Measurements from ENCODE around the gene SLC43A2.
"Not testable (repeated sequence)": the region's sequence is repeated elsewhere in the genome, so short reads cannot be mapped to it uniquely, and the experiment has no call there.

The SLC43A2 gene

DNA sequence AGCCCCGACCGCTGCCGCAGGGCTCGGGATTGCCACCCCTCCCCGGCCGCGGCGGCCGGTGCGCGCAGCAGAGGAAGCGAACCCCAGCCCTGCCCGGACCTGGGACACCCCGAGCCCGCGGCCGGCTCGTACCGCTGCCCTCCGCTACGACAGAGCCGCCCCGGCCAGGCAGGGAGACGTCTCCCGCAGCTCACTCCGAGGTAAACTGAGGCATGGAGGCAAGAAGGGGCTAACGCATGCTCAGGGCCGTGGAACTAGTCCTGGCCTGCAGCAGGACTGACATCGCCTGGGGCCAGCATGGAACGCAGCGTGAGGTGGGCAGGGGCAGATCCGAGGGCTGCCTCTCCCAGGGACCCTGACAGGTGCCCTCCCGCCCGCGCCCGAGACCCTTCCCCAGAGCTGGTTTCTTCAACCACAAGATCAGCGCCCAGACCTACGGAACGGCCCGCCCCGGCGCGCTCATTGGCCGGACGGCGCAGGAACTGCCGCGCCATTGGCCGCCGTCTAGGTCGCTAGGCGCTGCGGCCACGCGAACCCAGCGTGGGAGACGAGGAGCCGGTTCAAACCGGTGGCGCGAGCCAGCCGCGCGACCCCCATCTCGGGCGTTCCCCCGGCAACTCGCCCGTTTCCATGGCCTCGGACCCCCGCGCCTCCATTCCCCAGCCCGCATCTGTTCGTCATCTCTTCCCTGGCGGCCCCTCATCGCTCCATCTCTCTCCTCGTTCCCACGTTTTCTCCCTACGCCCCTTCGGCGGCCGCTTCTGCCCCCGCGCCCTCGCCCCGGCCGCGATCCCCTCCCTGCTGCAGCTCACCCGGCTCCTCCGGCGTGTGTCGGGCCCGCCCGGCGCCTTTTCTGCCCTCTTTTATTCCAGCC is at the start of gene SLC43A2:
TSS of gene SLC43A2 (minus strand) at position 853 of the 874 bp plus-strand sequence. CDS start 960 bp downstream, outside the sequence.
- peak; percentile 78 for ATAC-seq
- H3K36me3 Mint-ChIP-seq, result peaks cover 40% of the 10 kb centered on the region
- H3K4me1 Mint-ChIP-seq, result peaks cover 55% of the 10 kb centered on the region
- H3K4me3 Mint-ChIP-seq, result peak within 1 kb of the TSS; percentile 89
- H3K27me3 Mint-ChIP-seq, result no peaks in the 10 kb centered on the region
- no peaks in the 10 kb centered on the region for H3K9me3 Mint-ChIP-seq
- peak within 1 kb of the TSS; percentile 98 for H3K27ac Mint-ChIP-seq

DNA sequence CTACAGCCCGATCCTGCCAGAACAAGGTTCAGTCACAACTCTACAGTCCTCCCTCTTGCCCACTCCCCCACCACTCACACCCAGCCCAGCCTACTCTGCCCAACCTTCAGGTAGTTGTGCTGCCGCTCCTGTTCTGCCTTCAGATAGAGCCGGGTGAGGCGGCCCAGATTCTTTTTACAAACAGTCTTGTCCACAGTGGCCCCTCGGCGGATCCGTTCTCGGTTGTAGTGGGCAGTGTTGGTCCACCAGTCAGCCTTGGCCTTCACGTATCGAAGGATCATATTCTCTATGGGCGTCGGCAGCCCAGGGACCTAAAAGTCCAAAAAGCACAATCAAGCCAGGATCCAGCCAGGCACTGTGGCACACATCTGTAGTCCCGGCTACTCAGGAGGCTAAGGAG is 47.8 kb upstream of the SLC43A2 start:
- H3K27ac Mint-ChIP-seq, result no peak overlapping the region
- H3K9me3 Mint-ChIP-seq, result no peaks in the 10 kb centered on the region
- ATAC-seq, result no peak
- no peaks in the 10 kb centered on the region for H3K27me3 Mint-ChIP-seq
- no peak overlapping the region for H3K4me3 Mint-ChIP-seq
- H3K36me3 Mint-ChIP-seq, result peaks cover 79% of the 10 kb centered on the region
- H3K4me1 Mint-ChIP-seq, result no peaks in the 10 kb centered on the region

DNA sequence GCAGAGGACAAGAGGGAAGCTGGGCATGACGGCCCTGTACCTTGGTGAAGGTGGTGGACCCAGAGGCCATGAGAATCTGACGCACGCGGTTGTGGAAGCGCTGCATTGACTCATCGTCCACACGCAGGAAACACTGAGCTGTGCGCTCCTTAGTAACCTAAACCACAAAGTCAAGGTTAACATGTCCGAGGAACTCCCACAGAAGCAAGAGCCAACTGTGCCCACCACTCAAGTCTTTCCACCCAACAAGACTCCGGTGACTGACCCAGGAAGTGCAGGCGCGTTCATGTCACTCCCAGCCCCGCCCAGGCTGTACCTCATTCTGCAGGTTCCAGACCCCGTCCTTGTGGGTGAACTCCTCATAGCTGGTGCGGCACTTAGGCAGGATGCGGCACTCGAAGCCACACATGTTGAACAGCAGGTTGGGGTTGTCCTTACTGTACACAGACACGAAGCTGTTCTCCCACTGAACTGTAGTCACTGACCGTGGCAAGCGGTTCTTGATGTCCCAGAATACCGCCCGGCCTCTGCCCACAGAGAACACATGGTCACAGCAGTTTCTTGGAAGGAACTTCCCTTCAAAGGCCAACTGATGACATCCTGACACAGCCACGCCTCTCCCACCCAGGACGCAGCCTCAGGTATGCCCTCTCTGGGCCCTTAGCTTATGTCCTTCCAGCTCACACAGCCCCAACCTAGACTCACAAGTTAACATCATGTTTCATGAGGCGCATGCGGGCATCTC is 44.6 kb upstream of the SLC43A2 start:
- H3K4me1 Mint-ChIP-seq, result peaks cover 10% of the 10 kb centered on the region
- no peak for ATAC-seq
- H3K27me3 Mint-ChIP-seq, result no peaks in the 10 kb centered on the region
- no peaks in the 10 kb centered on the region for H3K9me3 Mint-ChIP-seq
- H3K27ac Mint-ChIP-seq, result no peak overlapping the region
- peaks cover 78% of the 10 kb centered on the region for H3K36me3 Mint-ChIP-seq
- H3K4me3 Mint-ChIP-seq, result no peak overlapping the region

DNA sequence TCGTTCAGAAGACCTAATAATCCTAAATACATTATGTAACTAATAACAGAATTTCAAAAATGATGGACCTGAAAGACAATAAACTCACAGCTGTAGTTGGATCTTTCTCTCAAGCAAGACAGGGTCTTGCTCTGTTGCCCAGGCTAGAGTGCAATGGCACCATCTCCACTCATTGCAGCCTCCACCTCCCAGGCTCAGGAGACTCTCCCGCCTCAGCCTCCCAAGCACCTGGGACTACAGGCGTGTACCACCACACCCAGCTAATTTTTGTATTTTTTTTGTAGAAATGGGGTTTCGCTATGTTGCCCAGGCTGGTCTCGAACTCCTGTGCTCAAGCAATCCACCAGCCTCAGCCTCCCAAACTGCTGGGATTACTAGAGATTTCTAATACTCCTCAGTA is 35.3 kb upstream of the SLC43A2 start:
- H3K4me1 Mint-ChIP-seq, H3K27ac Mint-ChIP-seq, ATAC-seq, H3K4me3 Mint-ChIP-seq, H3K27me3 Mint-ChIP-seq, H3K9me3 Mint-ChIP-seq: not testable (repeated sequence)
- H3K36me3 Mint-ChIP-seq, result peaks cover 74% of the 10 kb centered on the region

- Mint-ChIP-seq H3K4me1 (no peaks in the 10 kb centered on the region), H3K36me3 (peaks cover 79% of the 10 kb centered on the region), H3K4me3 (no peak overlapping the region), H3K27me3 (no peaks in the 10 kb centered on the region), H3K9me3 (no peaks in the 10 kb centered on the region), H3K27ac (no peak overlapping the region)
- no peak for ATAC-seq
Measured at GRCh38 chr17:1661045-1661444, 32.4 kb upstream of the SLC43A2 start.

DNA sequence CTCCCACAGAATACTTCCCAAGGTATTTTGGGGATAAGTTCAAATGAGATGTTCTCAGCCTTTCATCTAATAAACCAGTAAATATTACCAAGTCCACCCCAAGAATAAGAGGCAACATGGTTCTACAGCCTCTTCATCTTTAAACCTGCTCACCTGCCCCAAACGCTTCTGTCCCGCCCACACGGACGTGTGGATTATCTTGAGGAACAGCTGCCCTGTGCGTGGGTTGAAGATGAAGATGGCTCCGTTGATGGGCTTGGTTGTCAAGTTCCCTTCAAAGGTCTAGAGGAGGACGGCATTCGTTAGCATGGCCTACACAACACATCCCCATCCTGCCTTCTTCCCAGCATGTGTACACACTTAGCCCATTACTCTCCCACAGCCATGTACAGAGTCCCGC is 29.5 kb upstream of the SLC43A2 start:
- peaks cover 77% of the 10 kb centered on the region for H3K36me3 Mint-ChIP-seq
- no peak for ATAC-seq
- H3K27ac Mint-ChIP-seq, result no peak overlapping the region
- H3K4me1 Mint-ChIP-seq, result no peaks in the 10 kb centered on the region
- no peaks in the 10 kb centered on the region for H3K9me3 Mint-ChIP-seq
- no peaks in the 10 kb centered on the region for H3K27me3 Mint-ChIP-seq
- H3K4me3 Mint-ChIP-seq, result no peak overlapping the region

DNA sequence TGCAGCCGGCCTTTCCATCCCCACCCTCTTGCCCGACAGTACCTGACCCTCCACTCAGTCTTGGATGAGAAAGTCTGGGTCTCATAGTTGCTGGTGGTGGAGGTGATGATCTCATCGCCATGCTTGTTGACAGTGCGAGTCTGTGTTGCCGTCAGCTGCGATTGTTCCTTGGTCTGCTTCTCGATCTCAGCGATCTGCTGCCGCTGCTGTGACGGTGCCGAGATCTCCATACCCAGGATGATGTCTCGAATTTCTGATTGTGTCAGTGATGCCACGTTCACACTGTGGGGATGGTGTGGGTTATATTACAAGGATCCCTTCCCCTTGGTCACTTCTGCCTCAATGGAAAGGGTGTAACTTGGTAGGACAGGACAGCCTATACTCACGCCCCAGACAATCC is 25.1 kb upstream of the SLC43A2 start:
- Mint-ChIP-seq H3K9me3 (no peaks in the 10 kb centered on the region), H3K4me1 (peaks cover 22% of the 10 kb centered on the region), H3K4me3 (no peak overlapping the region), H3K36me3 (peaks cover 66% of the 10 kb centered on the region), H3K27me3 (no peaks in the 10 kb centered on the region), H3K27ac (no peak overlapping the region)
- no peak for ATAC-seq

DNA sequence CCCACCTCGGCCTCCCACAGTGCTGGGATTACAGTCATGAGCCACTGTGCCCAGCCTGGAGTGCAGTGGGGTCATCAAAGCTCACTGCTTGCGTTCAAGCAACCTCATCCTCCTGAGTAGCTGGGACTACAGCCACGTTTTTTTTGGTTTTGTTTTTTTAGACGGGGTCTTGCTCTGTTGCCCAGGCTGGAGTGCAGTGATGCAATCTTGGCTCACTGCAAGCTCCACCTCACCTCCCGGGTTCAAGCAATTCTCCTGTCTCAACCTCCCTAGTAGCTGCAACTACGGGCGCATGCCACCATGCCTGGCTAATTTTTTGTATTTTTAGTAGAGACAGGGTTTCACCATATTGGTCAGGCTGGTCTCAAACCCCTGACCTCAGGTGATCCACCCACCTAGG is 24.2 kb upstream of the SLC43A2 start:
- H3K27ac Mint-ChIP-seq, result peak overlapping the region; percentile 49
- H3K4me1 Mint-ChIP-seq, result peaks cover 31% of the 10 kb centered on the region
- H3K36me3 Mint-ChIP-seq, result peaks cover 58% of the 10 kb centered on the region
- ATAC-seq, H3K4me3 Mint-ChIP-seq, H3K27me3 Mint-ChIP-seq, H3K9me3 Mint-ChIP-seq: not testable (repeated sequence)

GRCh38 chr17:1651559-1651844 is 22.9 kb upstream of the SLC43A2 start:
- H3K27ac Mint-ChIP-seq, result no peak overlapping the region
- peaks cover 41% of the 10 kb centered on the region for H3K4me1 Mint-ChIP-seq
- H3K4me3 Mint-ChIP-seq, result no peak overlapping the region
- peaks cover 59% of the 10 kb centered on the region for H3K36me3 Mint-ChIP-seq
- no peaks in the 10 kb centered on the region for H3K9me3 Mint-ChIP-seq
- ATAC-seq, result no peak
- H3K27me3 Mint-ChIP-seq, result no peaks in the 10 kb centered on the region

- H3K36me3 Mint-ChIP-seq, result peaks cover 59% of the 10 kb centered on the region
- ATAC-seq, result no peak
- no peak overlapping the region for H3K4me3 Mint-ChIP-seq
- H3K9me3 Mint-ChIP-seq, result no peaks in the 10 kb centered on the region
- peaks cover 47% of the 10 kb centered on the region for H3K4me1 Mint-ChIP-seq
- H3K27ac Mint-ChIP-seq, result no peak overlapping the region
- no peaks in the 10 kb centered on the region for H3K27me3 Mint-ChIP-seq
Measured at GRCh38 chr17:1650731-1651558, 22.3 kb upstream of the SLC43A2 start.

DNA sequence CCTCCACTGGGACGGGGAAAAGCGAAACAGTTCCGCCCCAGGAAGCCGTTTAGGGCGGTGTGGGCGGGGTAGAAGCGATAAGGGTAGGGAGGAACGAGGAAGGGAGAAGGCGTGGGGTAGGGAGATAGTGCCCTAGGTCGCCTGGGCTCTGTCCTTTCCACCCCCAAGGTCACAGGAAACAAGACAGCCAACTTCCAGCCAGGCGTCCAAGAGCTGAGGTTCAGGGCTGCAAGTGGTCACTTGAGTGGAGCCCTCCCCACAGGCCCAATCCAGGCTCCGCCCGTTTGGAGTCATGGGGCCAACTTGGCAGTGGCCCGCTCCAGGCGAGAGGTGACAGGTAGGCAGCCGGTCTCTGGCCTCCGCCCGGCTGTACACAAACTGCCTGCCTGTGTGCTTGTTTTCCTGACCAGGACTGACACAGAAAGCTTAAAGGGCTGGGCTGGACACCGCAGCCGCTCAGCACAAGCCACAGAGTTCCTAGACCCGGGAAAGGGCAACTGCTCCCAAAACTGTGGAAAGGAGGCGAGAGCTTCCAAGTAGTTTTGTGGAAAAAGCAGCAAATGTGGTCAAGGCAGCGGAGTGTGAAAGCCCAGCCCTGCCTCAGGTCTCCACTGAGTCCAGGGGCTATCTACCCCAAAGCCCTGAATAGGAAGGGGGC is 21.3 kb upstream of the SLC43A2 start, which contains the start of gene RILP:
TSS of gene RILP (minus strand) at position 23 of the 658 bp plus-strand sequence. CDS start 62 bp downstream, outside the sequence.
- Mint-ChIP-seq H3K27me3 (no peaks in the 10 kb centered on the region), H3K4me3 (peak within 1 kb of the TSS; percentile 79), H3K36me3 (peaks cover 53% of the 10 kb centered on the region), H3K4me1 (peaks cover 56% of the 10 kb centered on the region), H3K27ac (peak within 1 kb of the TSS; percentile 75), H3K9me3 (no peaks in the 10 kb centered on the region)
- peak; percentile 20 for ATAC-seq

GRCh38 chr17:1648963-1649843 is 20.6 kb upstream of the SLC43A2 start:
- Mint-ChIP-seq H3K27me3 (no peaks in the 10 kb centered on the region), H3K4me3 (peak overlapping the region; percentile 79), H3K27ac (peak overlapping the region; percentile 75), H3K4me1 (peaks cover 64% of the 10 kb centered on the region), H3K36me3 (peaks cover 49% of the 10 kb centered on the region), H3K9me3 (no peaks in the 10 kb centered on the region)
- ATAC-seq, result peak; percentile 86

- peak overlapping the region; percentile 79 for H3K4me3 Mint-ChIP-seq
- H3K9me3 Mint-ChIP-seq, result no peaks in the 10 kb centered on the region
- peaks cover 69% of the 10 kb centered on the region for H3K4me1 Mint-ChIP-seq
- no peaks in the 10 kb centered on the region for H3K27me3 Mint-ChIP-seq
- peaks cover 42% of the 10 kb centered on the region for H3K36me3 Mint-ChIP-seq
- ATAC-seq, result no peak
- peak overlapping the region; percentile 75 for H3K27ac Mint-ChIP-seq
Measured at GRCh38 chr17:1648173-1648962, 19.7 kb upstream of the SLC43A2 start.

Data from stimulated activated memory B cell treated with anti-CD40 and anti-IgM and Interleukin-4, amounts not matched to agents 10 μg/mL and 1 μg/mL and 100 μg/mL, for 72 hours (primary cell).